SU-DHL-6 (cell line): ENCODE results near the gene PA2G4.

Experiments
- H2AFZ ChIP-seq: fragments of 200-600 bp; sonication (generic); 2 replicates; pipeline ENCODE4 v1.6.1; 2014; ENCODE audit warnings: low read depth, mild to moderate bottlenecking, moderate library complexity, mixed read lengths, antibody characterized with exemption, low read length; ENCODE audit not compliant: severe bottlenecking
- H3F3A ChIP-seq: fragments of 200-600 bp; shearing (Covaris generic); 2 replicates; pipeline ENCODE4 v1.6.0; 2016; ENCODE audit warnings: antibody characterized with exemption, mild to moderate bottlenecking; ENCODE audit not compliant: insufficient read depth
- H3K27ac ChIP-seq: fragments of 200-600 bp; sonication (generic); 2 replicates; pipeline ENCODE4 v1.5.1; 2016; ENCODE audit warnings: low read depth, mild to moderate bottlenecking, low read length, moderate library complexity, mixed read lengths
- H3K27me3 ChIP-seq: fragments of 200-600 bp; sonication (generic), shearing (Covaris generic); 2 replicates; pipeline ENCODE4 v1.6.0; 2014; ENCODE audit warnings: mild to moderate bottlenecking, low read length
- H3K36me3 ChIP-seq: fragments of 200-600 bp; sonication (generic); 2 replicates; pipeline ENCODE4 v1.6.1; 2014; ENCODE audit warnings: mild to moderate bottlenecking, low read length, mixed read lengths
- H3K4me2 ChIP-seq: fragments of 300-600, 200-600 bp; shearing (Covaris generic), sonication (generic); 2 replicates; pipeline ENCODE4 v1.6.0; 2014; ENCODE audit warnings: low read length, low read depth, mild to moderate bottlenecking; ENCODE audit not compliant: poor library complexity, severe bottlenecking
- H3K4me3 ChIP-seq: fragments of 200-600 bp; sonication (generic); 2 replicates; pipeline ENCODE4 v1.5.1; 2014; ENCODE audit warnings: antibody characterized with exemption, low read length, mild to moderate bottlenecking, mixed read lengths; ENCODE audit not compliant: insufficient read depth, poor library complexity, severe bottlenecking
- H3K79me2 ChIP-seq: fragments of 200-600 bp; sonication (generic); 2 replicates; pipeline ENCODE4 v1.6.1; 2014; ENCODE audit warnings: mild to moderate bottlenecking, low read length, moderate library complexity; ENCODE audit not compliant: insufficient read depth
- H3K9ac ChIP-seq: fragments of 200-600 bp; sonication (generic); 2 replicates; pipeline ENCODE4 v1.7.0; 2014; ENCODE audit warnings: mild to moderate bottlenecking, low read length
- H3K9me2 ChIP-seq: fragments of 200-600 bp; sonication (generic); replicated peaks from 2 replicates; pipeline ENCODE4 v1.6.1; 2014; ENCODE audit warnings: low read length; ENCODE audit not compliant: insufficient read depth
- H3K9me3 ChIP-seq: fragments of 200-600 bp; sonication (generic); 2 replicates; pipeline ENCODE4 v1.6.1; 2014; ENCODE audit warnings: low read length, mixed read lengths; ENCODE audit not compliant: insufficient read depth
- H4K20me1 ChIP-seq: fragments of 200-600 bp; sonication (generic); 2 replicates; pipeline ENCODE4 v1.6.1; 2014; ENCODE audit warnings: low read depth, mild to moderate bottlenecking, antibody characterized with exemption, low read length, moderate library complexity, mixed read lengths
- CTCF ChIP-seq: fragments of 200-600 bp; sonication (generic); IDR thresholded peaks from one replicate; pipeline ENCODE4 v1.5.1; 2017; ENCODE audit warnings: antibody characterized with exemption, mild to moderate bottlenecking, low read length, moderate library complexity; ENCODE audit not compliant: insufficient read depth, poor library complexity, severe bottlenecking
- EZH2phosphoT487 ChIP-seq: fragments of 200-600 bp; sonication (generic), shearing (Covaris generic); conservative IDR thresholded peaks from 2 replicates; pipeline ENCODE4 v1.6.1; 2018; ENCODE audit warnings: mild to moderate bottlenecking, antibody characterized with exemption, low read length, moderate library complexity, mixed read lengths

The PA2G4 gene

GRCh38 chr12:56104815-56105608, 653 bp downstream of the PA2G4 start:
- peak overlapping the region; percentile 86 for H3K4me3 ChIP-seq
- H3K27me3 ChIP-seq, result no peaks in the 10 kb centered on the region
- H3K79me2 ChIP-seq, result peaks cover 40% of the 10 kb centered on the region
- TF ChIP-seq CTCF (no peak), EZH2phosphoT487 (no peak)
- peak overlapping the region; percentile 84 for H3K4me2 ChIP-seq
- H3K36me3 ChIP-seq, result peaks cover 22% of the 10 kb centered on the region
- H3K9me3 ChIP-seq, result no peaks in the 10 kb centered on the region
- no peak overlapping the region for H2AFZ ChIP-seq
- peaks cover 22% of the 10 kb centered on the region for H3F3A ChIP-seq
- H3K27ac ChIP-seq, result peak overlapping the region; percentile 72
- H3K9me2 ChIP-seq, result no peaks in the 10 kb centered on the region
- peaks cover 9% of the 10 kb centered on the region; the same call in 1 of the 2 replicates for H4K20me1 ChIP-seq
- H3K9ac ChIP-seq, result peak overlapping the region; percentile 100

DNA sequence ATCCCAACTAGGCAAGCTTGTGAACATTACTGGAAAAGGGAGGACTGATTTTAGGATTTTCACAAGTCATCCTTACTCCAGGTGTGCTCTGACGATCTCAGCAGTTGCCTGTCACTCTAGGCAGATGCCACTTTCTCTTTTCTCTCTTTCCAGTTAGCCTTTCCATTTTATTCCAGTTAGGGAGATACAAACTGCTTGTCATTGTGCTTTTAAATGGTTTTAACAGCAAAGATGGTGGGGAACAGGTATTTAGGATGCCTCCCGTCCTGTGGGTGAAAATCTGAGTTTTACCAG, 1.2 kb downstream of the PA2G4 start:
- H3K27me3 ChIP-seq, result no peaks in the 10 kb centered on the region
- peak overlapping the region; percentile 86 for H3K4me3 ChIP-seq
- H3K9ac ChIP-seq, result peak overlapping the region; percentile 100
- H4K20me1 ChIP-seq, result peaks cover 9% of the 10 kb centered on the region; the same call in 1 of the 2 replicates
- peaks cover 26% of the 10 kb centered on the region for H3F3A ChIP-seq
- TF ChIP-seq EZH2phosphoT487 (no peak), CTCF (no peak)
- H3K27ac ChIP-seq, result peak overlapping the region; percentile 72; the same call in 1 of the 2 replicates
- H2AFZ ChIP-seq, result no peak overlapping the region
- peaks cover 40% of the 10 kb centered on the region for H3K79me2 ChIP-seq
- no peaks in the 10 kb centered on the region for H3K9me2 ChIP-seq
- peaks cover 24% of the 10 kb centered on the region for H3K36me3 ChIP-seq
- peak overlapping the region; percentile 84 for H3K4me2 ChIP-seq
- no peaks in the 10 kb centered on the region for H3K9me3 ChIP-seq

DNA sequence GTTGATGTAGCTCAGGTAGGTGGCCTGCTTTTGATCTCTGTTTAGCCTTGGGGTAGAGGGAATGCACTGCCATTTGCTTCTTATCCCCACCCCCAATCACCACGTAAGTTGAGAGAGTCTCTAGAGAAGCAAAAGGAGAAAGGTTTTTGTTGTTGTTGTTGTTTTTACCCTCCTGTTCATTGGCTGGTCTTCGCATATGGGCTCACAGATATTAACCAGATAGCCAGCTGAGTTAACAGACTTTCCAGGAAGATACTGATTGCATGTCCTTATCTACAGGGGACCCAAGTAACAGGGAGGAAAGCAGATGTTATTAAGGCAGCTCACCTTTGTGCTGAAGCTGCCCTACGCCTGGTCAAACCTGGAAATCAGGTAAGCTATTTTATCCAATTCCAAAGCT, 2.9 kb downstream of the PA2G4 start:
- no peak overlapping the region for H3K4me3 ChIP-seq
- no peak overlapping the region for H3K27ac ChIP-seq
- no peaks in the 10 kb centered on the region for H3K9me2 ChIP-seq
- H3K27me3 ChIP-seq, result no peaks in the 10 kb centered on the region
- peaks cover 40% of the 10 kb centered on the region for H3K79me2 ChIP-seq
- no peaks in the 10 kb centered on the region for H3K9me3 ChIP-seq
- no peak overlapping the region for H3K4me2 ChIP-seq
- TF ChIP-seq CTCF (no peak), EZH2phosphoT487 (no peak)
- peaks cover 39% of the 10 kb centered on the region for H3F3A ChIP-seq
- H3K9ac ChIP-seq, result no peak overlapping the region
- H3K36me3 ChIP-seq, result peaks cover 33% of the 10 kb centered on the region
- H2AFZ ChIP-seq, result no peak overlapping the region
- H4K20me1 ChIP-seq, result peaks cover 9% of the 10 kb centered on the region; the same call in 1 of the 2 replicates
